Endothelial cell (in vitro differentiated cells): Measurements from ENCODE around the gene SURF1. TPM values are rescaled to one million over a fixed set of nuclear protein-coding genes. Genes with fewer than 3 reads are reported as not detected.

Experiments used
- DNase-seq: peaks from one replicate; pipeline ENCODE4 v3.0.0; 2021; ENCODE audit warnings: low spot score
- H3K27ac Mint-ChIP-seq: one replicate; pipeline ENCODE4 v1.8.0; 2021; ENCODE audit warnings: mixed read lengths, inconsistent platforms; ENCODE audit not compliant: unreplicated experiment
- H3K27me3 Mint-ChIP-seq: one replicate; pipeline ENCODE4 v1.8.0; 2021; ENCODE audit warnings: mild to moderate bottlenecking, moderate library complexity, mixed read lengths, inconsistent platforms; ENCODE audit not compliant: unreplicated experiment
- H3K36me3 Mint-ChIP-seq: one replicate; pipeline ENCODE4 v1.8.0; 2021; ENCODE audit warnings: mild to moderate bottlenecking, low read depth, mixed read lengths, inconsistent platforms; ENCODE audit not compliant: unreplicated experiment
- H3K4me1 Mint-ChIP-seq: one replicate; pipeline ENCODE4 v1.8.0; 2021; ENCODE audit warnings: mild to moderate bottlenecking, mixed read lengths, inconsistent platforms; ENCODE audit not compliant: unreplicated experiment
- H3K4me3 Mint-ChIP-seq: one replicate; pipeline ENCODE4 v1.8.0; 2021; ENCODE audit warnings: mild to moderate bottlenecking, mixed read lengths, inconsistent platforms; ENCODE audit not compliant: unreplicated experiment
- H3K9me3 Mint-ChIP-seq: one replicate; pipeline ENCODE4 v1.8.0; 2021; ENCODE audit warnings: mixed read lengths, inconsistent platforms; ENCODE audit not compliant: unreplicated experiment
- long read RNA-seq: library from polyadenylated mRNA; unstranded; transcript quantifications from one replicate; pipeline ENCODE4 v2.0.0, GENCODE V29; 2020; ENCODE audit not compliant: unreplicated experiment
- total RNA-seq: library from RNA; stranded (reverse); fragmentation: NEBNext Ultra II Directional; extraction: Animal tissue kit (Norgen Biotek cat#: 25700); gene quantifications from one replicate; pipeline ENCODE4 v1.2.1, GENCODE V29; 2021; ENCODE audit not compliant: unreplicated experiment
- TF ChIP-seq, protein P1 (sequence below): fragments of 200-600 bp; sonication (generic); IDR thresholded peaks from one replicate; pipeline ENCODE4 v1.5.0; 2021; ENCODE audit warnings: antibody characterized with exemption; ENCODE audit not compliant: unreplicated experiment

SURF1 gene, protein sequence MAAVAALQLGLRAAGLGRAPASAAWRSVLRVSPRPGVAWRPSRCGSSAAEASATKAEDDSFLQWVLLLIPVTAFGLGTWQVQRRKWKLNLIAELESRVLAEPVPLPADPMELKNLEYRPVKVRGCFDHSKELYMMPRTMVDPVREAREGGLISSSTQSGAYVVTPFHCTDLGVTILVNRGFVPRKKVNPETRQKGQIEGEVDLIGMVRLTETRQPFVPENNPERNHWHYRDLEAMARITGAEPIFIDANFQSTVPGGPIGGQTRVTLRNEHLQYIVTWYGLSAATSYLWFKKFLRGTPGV
- 36.2 TPM for total RNA-seq
- long read RNA-seq, transcript SURF1-201 (9 exons, 1,093 nt) = major isoform, 23 of 28 reads
- long read RNA-seq, partial matches to known transcripts = 1 of 28 reads
- long read RNA-seq, other reads (novel, unspliced or antisense) = 1 of 28 reads

DNA sequence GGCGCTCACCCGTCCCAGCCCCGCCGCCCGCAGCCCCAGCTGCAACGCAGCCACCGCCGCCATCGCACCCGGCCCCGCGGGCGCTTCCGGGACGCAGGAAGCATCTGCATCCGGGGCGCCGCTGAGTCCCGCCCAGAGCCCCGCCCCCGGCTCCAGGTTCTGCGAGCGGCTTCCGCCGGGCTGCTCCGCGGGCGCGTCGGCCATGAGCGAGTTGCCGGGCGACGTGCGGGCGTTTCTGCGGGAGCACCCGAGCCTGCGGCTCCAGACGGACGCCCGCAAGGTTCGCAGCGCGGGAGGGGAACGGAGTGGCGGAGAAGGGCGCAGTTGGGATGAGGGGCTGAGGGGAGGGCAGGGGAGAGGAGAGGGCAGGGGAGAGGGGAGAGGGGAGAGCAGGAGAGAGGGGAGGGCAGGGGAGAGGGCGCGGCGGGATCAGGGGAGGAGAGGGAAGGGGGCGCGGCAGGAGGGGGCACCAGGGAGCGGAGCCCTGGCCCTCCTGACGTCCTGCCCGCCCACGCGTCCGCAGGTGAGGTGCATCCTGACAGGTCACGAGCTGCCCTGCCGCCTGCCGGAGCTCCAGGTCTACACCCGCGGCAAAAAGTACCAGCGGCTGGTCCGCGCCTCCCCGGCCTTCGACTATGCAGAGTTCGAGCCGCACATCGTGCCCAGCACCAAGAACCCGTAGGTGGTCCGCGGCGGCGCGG is at the start of gene SURF1, which contains the start of gene SURF2:
Gene SURF1 (minus strand): TSS at position 97 of the 701 bp plus-strand sequence. CDS start 34 bp downstream, at position 63.
Gene SURF2 (plus strand): TSS at position 160 of the 701 bp plus-strand sequence. CDS start 43 bp downstream, at position 203.
- H3K9me3 Mint-ChIP-seq = no peaks in the 10 kb centered on the region
- peak within 1 kb of the TSS; percentile 98 for H3K4me3 Mint-ChIP-seq
- peak; percentile 69 for DNase-seq
- peak within 1 kb of the TSS; percentile 81 for H3K27ac Mint-ChIP-seq
- peaks cover 35% of the 10 kb centered on the region for H3K36me3 Mint-ChIP-seq
- H3K27me3 Mint-ChIP-seq = peaks cover 5% of the 10 kb centered on the region
- TF ChIP-seq, protein P1, sequence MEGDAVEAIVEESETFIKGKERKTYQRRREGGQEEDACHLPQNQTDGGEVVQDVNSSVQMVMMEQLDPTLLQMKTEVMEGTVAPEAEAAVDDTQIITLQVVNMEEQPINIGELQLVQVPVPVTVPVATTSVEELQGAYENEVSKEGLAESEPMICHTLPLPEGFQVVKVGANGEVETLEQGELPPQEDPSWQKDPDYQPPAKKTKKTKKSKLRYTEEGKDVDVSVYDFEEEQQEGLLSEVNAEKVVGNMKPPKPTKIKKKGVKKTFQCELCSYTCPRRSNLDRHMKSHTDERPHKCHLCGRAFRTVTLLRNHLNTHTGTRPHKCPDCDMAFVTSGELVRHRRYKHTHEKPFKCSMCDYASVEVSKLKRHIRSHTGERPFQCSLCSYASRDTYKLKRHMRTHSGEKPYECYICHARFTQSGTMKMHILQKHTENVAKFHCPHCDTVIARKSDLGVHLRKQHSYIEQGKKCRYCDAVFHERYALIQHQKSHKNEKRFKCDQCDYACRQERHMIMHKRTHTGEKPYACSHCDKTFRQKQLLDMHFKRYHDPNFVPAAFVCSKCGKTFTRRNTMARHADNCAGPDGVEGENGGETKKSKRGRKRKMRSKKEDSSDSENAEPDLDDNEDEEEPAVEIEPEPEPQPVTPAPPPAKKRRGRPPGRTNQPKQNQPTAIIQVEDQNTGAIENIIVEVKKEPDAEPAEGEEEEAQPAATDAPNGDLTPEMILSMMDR = no peak
- peaks cover 6% of the 10 kb centered on the region for H3K4me1 Mint-ChIP-seq

DNA sequence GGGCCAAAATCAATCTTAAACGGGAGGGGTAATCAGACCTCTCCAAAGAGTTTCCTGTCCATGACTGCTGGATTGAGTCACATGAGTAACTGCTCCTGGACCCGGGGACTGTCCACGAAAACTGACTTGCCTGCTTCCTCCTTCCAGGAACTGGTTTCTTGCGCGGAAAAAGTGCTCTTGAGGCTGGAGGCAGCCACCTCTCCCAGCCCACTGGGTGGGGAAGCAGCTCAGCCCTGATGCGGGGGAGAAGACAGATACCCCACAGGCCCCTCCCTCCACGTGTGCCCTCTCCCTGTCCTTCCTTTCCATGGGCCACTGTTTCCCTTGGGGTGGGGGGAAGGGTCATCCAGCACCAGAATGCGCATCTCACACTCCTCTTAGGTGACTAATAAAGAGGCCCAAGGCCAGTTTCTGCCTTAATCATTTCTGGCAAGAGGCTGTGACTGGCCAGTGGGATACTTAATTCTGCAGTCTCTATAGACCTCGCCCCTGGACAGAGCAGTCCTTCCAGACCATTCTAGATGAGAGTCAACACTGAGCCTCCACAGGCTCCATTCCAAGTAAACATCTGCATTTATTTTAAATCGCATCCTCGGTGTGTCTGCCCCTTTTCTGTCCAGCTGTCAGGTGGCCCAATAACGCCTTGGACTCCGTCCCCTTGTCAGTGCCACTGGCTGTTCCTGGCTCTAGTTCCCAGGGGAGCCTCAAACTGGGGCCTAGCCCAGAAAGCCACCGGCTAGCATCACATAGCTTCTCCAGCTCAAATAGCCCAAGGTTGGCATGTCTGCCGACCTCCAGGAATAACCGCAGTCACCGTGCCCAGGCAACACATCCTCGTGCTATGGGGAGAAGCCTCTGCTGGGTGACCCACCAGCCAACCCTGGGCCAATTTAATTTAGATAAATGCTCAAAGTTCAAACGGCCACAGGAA is 49.5 kb upstream of the SURF1 start:
- no peaks in the 10 kb centered on the region for H3K4me1 Mint-ChIP-seq
- peaks cover 34% of the 10 kb centered on the region for H3K36me3 Mint-ChIP-seq
- peak overlapping the region; percentile 20 for H3K27ac Mint-ChIP-seq

DNA sequence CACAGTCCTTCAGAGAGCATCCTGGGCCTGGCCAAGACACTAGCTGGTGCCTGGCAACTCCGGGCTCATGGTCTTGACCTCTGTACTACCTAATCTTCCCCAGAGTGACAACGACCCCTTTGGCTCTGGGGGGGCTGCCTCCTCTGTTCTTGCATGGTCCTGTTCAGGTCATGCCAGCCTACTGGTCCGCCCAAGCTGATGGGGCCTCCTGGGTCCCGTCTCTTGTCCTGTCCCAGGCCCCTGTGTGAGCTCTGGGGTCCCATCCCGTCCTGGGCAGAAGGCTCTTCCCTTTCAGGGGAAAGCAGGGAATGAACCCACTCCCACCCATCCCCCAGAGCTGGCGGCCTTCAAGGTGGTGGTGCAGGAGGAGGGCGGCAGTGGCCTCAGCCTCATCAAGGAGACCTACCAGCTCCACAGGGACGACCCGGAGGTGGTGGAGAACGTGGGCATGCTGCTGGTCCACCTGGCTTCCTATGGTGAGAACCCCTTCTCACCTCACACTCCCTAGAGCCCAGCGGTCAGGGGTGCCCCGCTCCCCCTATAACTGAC is 48.2 kb upstream of the SURF1 start:
- TF ChIP-seq, protein P1 = no peak
- no peak overlapping the region for H3K27ac Mint-ChIP-seq
- DNase-seq = no peak
- peaks cover 7% of the 10 kb centered on the region for H3K27me3 Mint-ChIP-seq
- no peaks in the 10 kb centered on the region for H3K9me3 Mint-ChIP-seq
- H3K36me3 Mint-ChIP-seq = peaks cover 25% of the 10 kb centered on the region
- H3K4me3 Mint-ChIP-seq = no peak overlapping the region
- no peaks in the 10 kb centered on the region for H3K4me1 Mint-ChIP-seq

More for the DNA sequence above, 49.5 kb upstream of the SURF1 start:
- Mint-ChIP-seq H3K4me3 (peak overlapping the region; percentile 35), H3K27me3 (peaks cover 9% of the 10 kb centered on the region), H3K9me3 (no peaks in the 10 kb centered on the region)
- TF ChIP-seq, protein P1 = no peak
- DNase-seq = no peak

DNA sequence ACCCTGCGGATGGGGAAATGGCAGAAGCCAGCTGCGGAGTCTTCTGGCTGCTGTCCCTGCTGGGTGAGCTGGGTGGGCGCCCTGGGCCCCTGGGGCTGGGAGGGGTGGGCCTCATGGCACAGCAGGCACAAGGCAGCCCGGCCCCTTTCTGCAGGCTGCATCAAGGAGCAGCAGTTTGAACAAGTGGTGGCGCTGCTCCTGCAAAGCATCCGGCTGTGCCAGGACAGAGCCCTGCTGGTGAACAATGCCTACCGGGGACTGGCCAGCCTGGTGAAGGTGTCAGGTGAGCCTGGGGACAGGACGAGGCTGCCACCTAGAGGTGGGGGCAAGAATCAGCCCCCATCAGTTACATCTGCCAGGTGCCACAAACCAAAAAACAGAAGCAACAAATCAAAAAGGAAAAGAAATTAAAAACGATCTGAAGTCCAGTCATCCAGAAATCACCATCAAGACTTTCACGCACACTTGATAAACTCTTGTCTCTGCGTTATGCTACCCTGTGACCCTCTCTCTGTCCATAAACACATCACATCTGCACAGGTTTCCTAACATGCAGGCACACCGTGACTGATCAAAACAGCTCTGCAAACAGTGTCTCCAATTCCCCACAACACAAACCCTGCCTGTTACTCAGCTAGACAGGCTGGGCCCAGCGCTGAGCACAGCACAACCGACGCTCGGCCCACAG is 47.6 kb upstream of the SURF1 start:
- peak; percentile 25 for DNase-seq
- Mint-ChIP-seq H3K9me3 (no peaks in the 10 kb centered on the region), H3K4me3 (peak overlapping the region; percentile 31), H3K4me1 (no peaks in the 10 kb centered on the region), H3K36me3 (peaks cover 25% of the 10 kb centered on the region), H3K27ac (peak overlapping the region; percentile 68), H3K27me3 (peaks cover 7% of the 10 kb centered on the region)
- TF ChIP-seq, protein P1 = peak; percentile 49
